HG02970 (cell line): Measurements from ENCODE around the gene SLN.
"Not testable (repeated sequence)": the region's sequence is repeated elsewhere in the genome, so short reads cannot be mapped to it uniquely, and the experiment has no call there.

Experiments
- ATAC-seq: cut with Tn5 transposase; IDR thresholded peaks from one replicate; pipeline ENCODE4 v1.9.1; 2021; ENCODE audit warnings: mild to moderate bottlenecking, moderate library complexity, moderate number of reproducible peaks; ENCODE audit not compliant: unreplicated experiment, low FRiP score

SLN gene

DNA sequence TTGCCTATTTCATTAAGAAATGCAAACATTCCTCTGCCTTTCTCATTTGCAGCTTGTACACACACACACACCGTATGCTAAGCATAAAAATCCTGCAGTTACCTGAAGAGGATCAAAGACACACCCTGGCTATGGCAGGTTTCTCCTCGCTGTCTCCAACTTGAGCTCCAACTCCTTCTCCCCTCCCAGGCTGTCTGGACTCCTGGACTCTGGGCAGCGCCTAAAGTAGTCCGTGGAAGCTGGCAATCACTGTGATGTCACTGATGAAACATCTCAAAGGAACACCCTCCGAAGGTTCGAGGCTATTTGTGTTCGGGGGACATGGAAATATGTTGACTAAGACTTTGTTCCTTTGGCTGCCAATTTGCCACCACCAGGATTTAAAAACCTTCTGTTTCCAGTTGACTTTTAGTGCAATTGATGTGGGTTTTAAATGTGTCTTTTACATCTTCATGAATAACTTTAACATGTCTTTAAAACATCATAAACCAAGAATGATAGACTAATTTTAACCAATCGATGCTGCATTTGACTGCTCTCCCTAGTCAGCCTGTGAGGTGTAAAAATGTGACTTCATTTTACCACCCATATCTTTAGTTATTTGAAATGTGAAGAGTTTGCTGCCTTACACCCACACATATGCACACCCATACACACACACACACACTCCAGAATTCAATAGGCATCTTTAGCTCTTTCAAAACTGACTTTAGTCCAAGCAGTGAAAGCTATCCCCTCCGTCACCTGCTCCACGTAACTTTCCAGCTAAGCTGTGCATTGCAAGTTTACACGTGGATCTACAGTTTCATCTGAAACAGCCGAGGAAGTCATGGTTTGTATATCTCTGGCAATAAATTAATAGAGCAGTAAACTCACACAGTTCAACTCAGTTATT is at the start of gene SLN:
TSS of gene SLN (minus strand) at position 196 of the 895 bp plus-strand sequence.
- no peak for ATAC-seq

GRCh38 chr11:107758719-107759355 is 47.0 kb upstream of the SLN start:
- not testable (repeated sequence) for ATAC-seq

- ATAC-seq, result no peak
Observed at GRCh38 chr11:107757661-107758060, 45.8 kb upstream of the SLN start.

DNA sequence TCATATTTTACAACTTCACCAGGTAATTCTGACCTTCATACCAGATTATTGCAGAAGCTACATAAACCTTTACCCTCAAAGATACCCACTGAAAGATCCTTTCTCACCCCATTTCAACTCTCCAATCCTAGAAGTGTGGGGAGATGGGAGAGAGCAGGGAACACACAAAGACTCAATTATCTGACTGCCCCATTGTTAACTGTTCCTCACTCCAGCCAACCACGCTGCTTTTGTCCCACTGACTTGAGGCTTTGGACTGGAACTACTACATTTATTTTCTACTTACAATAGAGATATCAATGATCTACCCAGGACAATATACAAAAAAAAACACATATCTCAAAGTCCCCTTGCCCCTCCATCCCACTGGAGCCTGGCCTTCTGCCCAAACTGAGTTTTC is 44.7 kb upstream of the SLN start:
- no peak for ATAC-seq

GRCh38 chr11:107752949-107753822 is 41.3 kb upstream of the SLN start:
- no peak for ATAC-seq

DNA sequence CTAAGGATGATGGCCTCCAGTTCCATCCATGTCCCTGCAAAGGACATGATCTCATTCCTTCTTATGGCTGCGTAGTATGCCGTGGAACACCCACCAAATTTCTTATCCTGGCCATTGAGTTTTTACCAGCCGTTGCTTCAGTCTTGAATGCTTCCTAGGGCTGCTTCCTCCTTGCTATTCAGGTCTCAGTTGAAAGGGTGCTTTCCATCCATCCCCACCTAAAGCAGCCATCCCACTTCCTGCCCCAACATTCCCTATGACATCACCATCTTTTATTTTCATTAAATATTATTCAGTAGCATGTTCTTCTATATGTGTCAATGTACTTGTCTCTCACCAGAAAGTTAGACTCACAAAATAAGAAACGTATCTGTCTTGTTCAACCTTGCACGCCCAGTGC is 40.7 kb upstream of the SLN start:
- ATAC-seq, result no peak

- no peak for ATAC-seq
Observed at GRCh38 chr11:107751082-107751481, 39.2 kb upstream of the SLN start.

- no peak for ATAC-seq
Observed at GRCh38 chr11:107750313-107750712, 38.5 kb upstream of the SLN start.

DNA sequence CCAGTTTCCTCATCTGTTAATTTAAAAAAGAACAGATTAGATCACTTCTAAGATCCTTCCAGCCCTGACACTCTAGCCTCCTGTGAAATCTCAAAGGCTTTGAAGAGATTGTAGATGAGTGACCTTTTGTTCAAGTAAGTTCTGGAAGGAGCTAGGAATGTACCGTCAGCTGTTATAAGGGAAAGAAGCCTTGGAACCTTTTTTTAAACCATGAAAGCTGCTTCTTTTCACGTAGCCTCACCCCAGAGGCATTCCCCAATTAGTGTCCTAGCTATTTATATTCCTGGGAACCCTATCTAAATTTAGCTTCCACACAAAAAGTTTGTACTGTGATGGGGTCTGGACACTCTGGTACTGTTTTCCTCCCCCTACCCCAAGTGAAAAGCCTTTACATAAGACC is 35.8 kb upstream of the SLN start:
- no peak for ATAC-seq

- no peak for ATAC-seq
Observed at GRCh38 chr11:107744736-107745135, 32.9 kb upstream of the SLN start.

DNA sequence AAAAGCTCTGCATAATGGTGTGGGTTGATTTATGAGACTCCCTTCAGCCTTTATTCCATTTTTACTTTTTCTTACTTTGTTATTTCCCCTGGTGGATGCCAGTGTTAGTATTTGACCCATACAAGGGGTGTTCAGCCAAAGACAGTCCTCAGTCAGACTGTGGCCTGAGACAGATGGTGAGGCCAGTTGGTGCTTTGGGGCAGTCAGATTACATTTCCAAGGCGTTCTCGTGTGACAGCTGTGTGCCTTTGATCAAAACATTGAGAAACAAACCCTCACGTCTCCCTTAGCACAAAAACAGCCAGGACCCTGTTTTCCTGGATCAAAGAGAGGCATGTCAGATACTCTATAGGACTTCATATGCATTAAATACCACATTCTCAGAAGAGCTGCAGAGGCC is 31.3 kb upstream of the SLN start:
- no peak for ATAC-seq

DNA sequence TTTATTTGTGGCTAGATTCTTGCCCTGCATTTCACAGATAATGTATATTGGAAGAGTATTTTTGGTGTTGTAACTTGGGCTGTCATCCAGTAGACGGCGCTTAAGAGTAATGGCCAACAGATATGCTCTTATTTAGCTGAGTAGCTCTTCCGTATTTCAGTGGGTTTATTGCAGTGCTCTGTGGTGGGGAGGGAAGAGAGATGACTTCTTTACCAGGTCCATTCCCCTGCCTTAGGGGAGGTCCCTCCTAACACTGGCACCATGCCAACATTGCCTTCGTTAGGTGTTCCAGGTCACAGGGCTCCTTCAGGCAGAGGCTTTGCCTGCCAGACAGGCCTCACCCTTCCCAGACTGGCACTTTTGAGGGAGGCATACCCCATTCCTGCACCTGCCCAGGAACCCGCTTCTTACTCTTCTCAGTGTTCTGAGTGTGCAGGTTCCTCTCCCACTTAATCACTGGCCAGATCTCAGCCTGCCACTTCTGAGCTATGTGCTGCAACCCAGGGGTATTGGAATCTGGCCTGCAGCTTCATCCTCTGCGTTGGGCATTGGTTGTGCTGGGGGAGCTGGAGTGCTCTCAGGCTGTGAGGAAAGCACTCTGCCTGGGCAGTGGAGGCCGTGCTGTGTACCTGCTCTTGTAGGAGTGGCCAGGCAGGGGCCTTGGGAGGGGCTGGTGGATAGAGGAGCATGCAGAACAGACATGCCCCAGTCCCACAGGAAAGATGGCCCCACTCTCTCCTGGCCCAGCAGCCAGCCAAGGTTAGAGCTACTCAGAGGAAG is 29.4 kb upstream of the SLN start:
- peak; percentile 70 for ATAC-seq

- ATAC-seq, result no peak
Observed at GRCh38 chr11:107740271-107740670, 28.4 kb upstream of the SLN start.

- no peak for ATAC-seq
Observed at GRCh38 chr11:107736546-107736945, 24.7 kb upstream of the SLN start.

DNA sequence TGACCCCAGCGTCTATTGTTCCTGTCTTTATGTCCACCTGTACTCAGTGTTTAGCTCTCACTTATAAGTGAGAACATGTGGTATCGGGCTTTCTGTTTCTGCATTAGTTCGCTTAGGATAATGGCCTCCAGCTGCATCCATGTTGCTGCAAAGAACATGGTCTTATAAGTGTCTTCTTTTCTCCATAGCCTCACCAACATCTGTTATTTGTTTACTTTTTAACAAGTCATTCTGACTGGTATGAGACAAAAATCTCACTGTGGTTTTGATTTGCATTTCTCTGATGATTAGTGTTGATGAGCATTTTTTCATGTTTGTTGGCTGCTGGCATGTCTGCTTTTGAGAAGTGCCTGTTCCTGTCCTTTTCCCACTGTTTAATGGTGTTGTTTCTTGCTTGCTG is 21.7 kb upstream of the SLN start:
- ATAC-seq, result no peak

GRCh38 chr11:107732689-107733051 is 20.8 kb upstream of the SLN start:
- ATAC-seq, result no peak

GRCh38 chr11:107731941-107732688 is 20.3 kb upstream of the SLN start:
- no peak for ATAC-seq

DNA sequence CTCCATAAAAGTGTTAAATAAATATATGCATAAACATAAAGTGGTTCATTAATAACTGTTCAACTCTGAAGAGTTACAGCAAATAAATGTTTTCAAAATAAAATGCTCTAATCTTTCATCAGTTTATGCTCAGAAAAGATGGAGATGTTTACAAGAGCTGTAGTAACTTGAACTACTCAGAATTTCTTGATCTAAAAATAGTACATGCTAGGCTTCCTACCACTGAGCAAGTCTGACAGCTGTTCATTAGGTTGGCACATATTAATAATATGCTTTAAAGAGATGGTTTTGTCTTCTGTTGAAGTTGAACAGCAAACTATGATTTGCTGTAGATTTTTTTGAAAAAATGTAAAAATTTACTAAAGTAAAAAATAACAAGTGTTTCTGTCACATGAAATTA is 10.8 kb upstream of the SLN start:
- ATAC-seq, result no peak

GRCh38 chr11:107721207-107721606 is 9.4 kb upstream of the SLN start:
- ATAC-seq, result no peak
